ENCODE results near the gene GFRA4.

GFRA4 gene

GRCh38 chr20:3631534-3631933 lies 31.7 kb downstream of the GFRA4 start:
- peaks cover 5% of the 10 kb centered on the region for H3K4me1 ChIP-seq (ENCODE audit: control insufficient read depth, insufficient read depth, low read length)
- ChIA-PET POLR2A (no interaction called here), CTCF (interaction anchor here (1.0 to 1.6 kb wide), 3 partner anchors 19 to 79 kb away, joined by 3 to 5 read pairs (median 3); no protein-coding TSS in a partner anchor)
- H3K9me3 ChIP-seq (ENCODE audit: control insufficient read depth, insufficient read depth, low read depth, low read length): no peaks in the 10 kb centered on the region
- peaks cover 0 to 5% of the 10 kb centered on the region in 2 experiments; a peak in 2 of 3 replicates for H3K36me3 ChIP-seq (ENCODE audit: control insufficient read depth in 2 of 2, insufficient read depth in 1 of 2, low read length in 2 of 2)
- no peak overlapping the region for H3K27ac ChIP-seq (ENCODE audit: extremely low read depth, low read depth, low read length)
- TF ChIP-seq ZNF184 (tag by site-specific recombination; IDR thresholded peaks at IDR 0.05): no peak
- no peak for TF ChIP-seq ZBTB8A (tag by site-specific recombination; IDR thresholded peaks at IDR 0.05)
- no peak for TF ChIP-seq ZNF561 (tag by site-specific recombination; IDR thresholded peaks at IDR 0.05; ENCODE audit: borderline replicate concordance)
- no peak for TF ChIP-seq ZNF768 (tag by site-specific recombination; IDR thresholded peaks at IDR 0.05)
- TF ChIP-seq SP7 (tag by site-specific recombination; IDR thresholded peaks at IDR 0.05): no peak
- no peak for TF ChIP-seq HOXC10 (CRISPR knock-in tag; IDR thresholded peaks at IDR 0.05)
- TF ChIP-seq ZNF2 (tag by site-specific recombination; IDR thresholded peaks at IDR 0.05): no peak
- TF ChIP-seq KLF10 (tag by site-specific recombination; IDR thresholded peaks at IDR 0.05): no peak
- TF ChIP-seq KLF16 (tag by site-specific recombination; IDR thresholded peaks at IDR 0.05): no peak
- TF ChIP-seq ZNF16 (tag by site-specific recombination; IDR thresholded peaks at IDR 0.05; ENCODE audit: low read depth): no peak
- no peak for TF ChIP-seq ZNF624 (tag by site-specific recombination; IDR thresholded peaks at IDR 0.05)
- no peak for TF ChIP-seq WT1 (tag by site-specific recombination; IDR thresholded peaks at IDR 0.05)
- no peak for TF ChIP-seq KLF1 (tag by site-specific recombination; IDR thresholded peaks at IDR 0.05)
- H3K4me3 ChIP-seq (ENCODE audit: low read depth, low read length): no peak overlapping the region

DNA sequence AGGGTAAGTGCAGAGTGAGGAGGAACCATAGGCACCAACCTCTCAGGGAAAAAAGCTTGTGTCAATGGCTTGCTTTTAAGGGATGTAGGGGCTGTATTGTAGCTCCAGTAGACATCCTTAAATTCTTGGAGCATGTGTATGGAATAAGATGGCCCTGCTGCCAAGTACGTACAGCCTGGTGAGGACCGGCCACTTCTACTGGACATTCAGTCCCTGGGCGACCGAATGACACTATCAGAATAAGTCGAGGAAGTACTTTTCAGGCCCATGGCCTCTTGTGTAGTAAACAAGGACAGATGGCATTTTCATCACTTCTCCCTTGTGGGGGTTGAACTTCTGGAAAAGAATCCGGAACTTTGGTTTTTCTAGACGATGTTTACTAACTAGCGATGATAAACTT lies 32.8 kb downstream of the GFRA4 start:
- POLR2A ChIA-PET: no interaction called here
- CTCF ChIA-PET: interaction anchor here (0.6 to 1.6 kb wide), 4 partner anchors 25 to 81 kb away, joined by 3 to 5 read pairs (median 3); no protein-coding TSS in a partner anchor

More for the DNA sequence above, 32.8 kb downstream of the GFRA4 start:
- Histone ChIP-seq H3K36me3 (ENCODE audit: control insufficient read depth in 2 of 2, insufficient read depth in 1 of 2, low read length in 2 of 2) (peaks cover 0 to 5% of the 10 kb centered on the region in 2 experiments; a peak in 2 of 3 replicates), H3K4me3 (ENCODE audit: low read depth, low read length) (no peak overlapping the region), H3K9me3 (ENCODE audit: control insufficient read depth, insufficient read depth, low read depth, low read length) (no peaks in the 10 kb centered on the region), H3K27ac (ENCODE audit: extremely low read depth, low read depth, low read length) (no peak overlapping the region), H3K4me1 (ENCODE audit: control insufficient read depth, insufficient read depth, low read length) (no peaks in the 10 kb centered on the region)
- TF ChIP-seq PRDM10 (tag by site-specific recombination; IDR thresholded peaks at IDR 0.05) (no peak), SETDB1 (IDR thresholded peaks at IDR 0.05; ENCODE audit: insufficient read length, low read length) (no peak), ATF2 (tag by site-specific recombination; IDR thresholded peaks at IDR 0.05; ENCODE audit: low read depth) (no peak), ZSCAN16 (tag by site-specific recombination; IDR thresholded peaks at IDR 0.05) (no peak), ZNF19 (tag by site-specific recombination; IDR thresholded peaks at IDR 0.05; ENCODE audit: low read depth) (no peak), ZNF280C (tag by site-specific recombination; IDR thresholded peaks at IDR 0.05) (no peak), ZNF768 (tag by site-specific recombination; IDR thresholded peaks at IDR 0.05) (no peak), ZNF621 (tag by site-specific recombination; IDR thresholded peaks at IDR 0.05) (no peak), FEZF1 (tag by site-specific recombination; IDR thresholded peaks at IDR 0.05) (no peak), ZNF311 (tag by site-specific recombination; IDR thresholded peaks at IDR 0.05; ENCODE audit: borderline replicate concordance) (no peak)
